ENCODE data around the gene MPC1L.

GRCh38 chrX:40646489-40647306, 23.5 kb downstream of the MPC1L start:
- TF ChIP-seq CTCF (IDR thresholded peaks at IDR 0.05) (no peak), POLR2A (IDR thresholded peaks at IDR 0.05) (no peak)

All from lower leg skin (tissue), 3 donors.